H7 (cell line): ENCODE data around the gene POLR3G. TPM values are rescaled to one million over a fixed set of nuclear protein-coding genes. Genes with fewer than 3 reads are reported as not detected.

ENCODE experiments used
- DNase-seq: peaks from one replicate; pipeline ENCODE4 v3.0.0; 2012
- H3K27me3 ChIP-seq: 2 replicates; pipeline ENCODE4 v1.6.0; 2011; ENCODE audit warnings: mild to moderate bottlenecking, low read length; ENCODE audit not compliant: control insufficient read depth, insufficient read depth
- H3K36me3 ChIP-seq: replicated peaks from 2 replicates; pipeline ENCODE4 v1.5.1; 2011; ENCODE audit warnings: low read length; ENCODE audit not compliant: control insufficient read depth, insufficient read depth
- H3K4me3 ChIP-seq: 2 replicates; pipeline ENCODE4 v1.5.1; 2011; ENCODE audit warnings: low read depth, mild to moderate bottlenecking, control low read depth, low read length, moderate library complexity; ENCODE audit not compliant: insufficient read depth
- total RNA-seq: library from RNA; depleted of rRNA; stranded (reverse); fragments of >200 nt; shearing (Covaris generic); gene quantifications from 2 replicates; pipeline ENCODE4 v1.2.3, GENCODE V29; 2014

The POLR3G gene
- total RNA-seq, 1 experiment from 2014 or later = 126 TPM

- no peak for DNase-seq
- H3K36me3 ChIP-seq = peaks cover 2% of the 10 kb centered on the region; the same call in 1 of the 2 replicates
- no peaks in the 10 kb centered on the region for H3K27me3 ChIP-seq
- H3K4me3 ChIP-seq = no peak overlapping the region
Observed at GRCh38 chr5:90479611-90480385, 5.1 kb downstream of the POLR3G start.

- H3K4me3 ChIP-seq = no peak overlapping the region
- H3K36me3 ChIP-seq = peaks cover 5% of the 10 kb centered on the region; the same call in 1 of the 2 replicates
- DNase-seq = no peak
- no peaks in the 10 kb centered on the region for H3K27me3 ChIP-seq
Observed at GRCh38 chr5:90480699-90481098, 6.0 kb downstream of the POLR3G start.

GRCh38 chr5:90483206-90483605, 8.5 kb downstream of the POLR3G start:
- peaks cover 9% of the 10 kb centered on the region for H3K36me3 ChIP-seq
- DNase-seq = no peak
- H3K4me3 ChIP-seq = no peak overlapping the region
- H3K27me3 ChIP-seq = no peaks in the 10 kb centered on the region

GRCh38 chr5:90484540-90484939, 9.9 kb downstream of the POLR3G start:
- Histone ChIP-seq H3K36me3 (peaks cover 9% of the 10 kb centered on the region), H3K4me3 (no peak overlapping the region), H3K27me3 (no peaks in the 10 kb centered on the region)
- DNase-seq = no peak

- Histone ChIP-seq H3K27me3 (no peaks in the 10 kb centered on the region), H3K36me3 (peaks cover 10% of the 10 kb centered on the region), H3K4me3 (no peak overlapping the region)
- DNase-seq = no peak
Observed at GRCh38 chr5:90488791-90489190, 14.1 kb downstream of the POLR3G start.

GRCh38 chr5:90494043-90494442, 19.4 kb downstream of the POLR3G start:
- Histone ChIP-seq H3K36me3 (peaks cover 8% of the 10 kb centered on the region), H3K27me3 (no peaks in the 10 kb centered on the region), H3K4me3 (no peak overlapping the region)
- no peak for DNase-seq

- H3K27me3 ChIP-seq = no peaks in the 10 kb centered on the region
- peaks cover 10% of the 10 kb centered on the region for H3K36me3 ChIP-seq
- no peak for DNase-seq
- no peak overlapping the region for H3K4me3 ChIP-seq
Observed at GRCh38 chr5:90495146-90495545, 20.5 kb downstream of the POLR3G start.

- Histone ChIP-seq H3K27me3 (no peaks in the 10 kb centered on the region), H3K4me3 (no peak overlapping the region)
Observed at GRCh38 chr5:90503596-90503995, 28.9 kb downstream of the POLR3G start.

GRCh38 chr5:90504743-90505142, 30.1 kb downstream of the POLR3G start:
- DNase-seq = no peak

More at GRCh38 chr5:90503596-90503995, 28.9 kb downstream of the POLR3G start:
- DNase-seq = no peak
- peaks cover 3% of the 10 kb centered on the region for H3K36me3 ChIP-seq

GRCh38 chr5:90506221-90506620, 31.6 kb downstream of the POLR3G start:
- DNase-seq = no peak
- Histone ChIP-seq H3K36me3 (peaks cover 1% of the 10 kb centered on the region; the same call in 1 of the 2 replicates), H3K4me3 (no peak overlapping the region), H3K27me3 (no peaks in the 10 kb centered on the region)

More at GRCh38 chr5:90504743-90505142, 30.1 kb downstream of the POLR3G start:
- H3K27me3 ChIP-seq = no peaks in the 10 kb centered on the region
- H3K4me3 ChIP-seq = no peak overlapping the region
- peaks cover 1% of the 10 kb centered on the region; the same call in 1 of the 2 replicates for H3K36me3 ChIP-seq

- H3K36me3 ChIP-seq = peaks cover 3% of the 10 kb centered on the region
- H3K4me3 ChIP-seq = no peak overlapping the region
- no peak for DNase-seq
- H3K27me3 ChIP-seq = no peaks in the 10 kb centered on the region
Observed at GRCh38 chr5:90510438-90510837, 35.8 kb downstream of the POLR3G start.

GRCh38 chr5:90514520-90514919, 39.9 kb downstream of the POLR3G start:
- DNase-seq = no peak

GRCh38 chr5:90518661-90519060, 44.0 kb downstream of the POLR3G start:
- no peak for DNase-seq
- Histone ChIP-seq H3K4me3 (no peak overlapping the region), H3K36me3 (peaks cover under 1% of the 10 kb centered on the region; the same call in 1 of the 2 replicates), H3K27me3 (no peaks in the 10 kb centered on the region)

More at GRCh38 chr5:90514520-90514919, 39.9 kb downstream of the POLR3G start:
- Histone ChIP-seq H3K4me3 (no peak overlapping the region), H3K36me3 (peaks cover 1% of the 10 kb centered on the region), H3K27me3 (no peaks in the 10 kb centered on the region)

GRCh38 chr5:90519081-90519480, 44.4 kb downstream of the POLR3G start:
- Histone ChIP-seq H3K36me3 (peaks cover 1% of the 10 kb centered on the region; the same call in 1 of the 2 replicates), H3K4me3 (no peak overlapping the region), H3K27me3 (no peaks in the 10 kb centered on the region)
- DNase-seq = no peak

- Histone ChIP-seq H3K36me3 (peaks cover under 1% of the 10 kb centered on the region; the same call in 1 of the 2 replicates), H3K4me3 (peak overlapping the region; percentile 72), H3K27me3 (no peaks in the 10 kb centered on the region)
- peak; percentile 16 for DNase-seq
Observed at GRCh38 chr5:90528601-90529193, 54.0 kb downstream of the POLR3G start.
